ENCODE results near the gene SYNE3. TPM values are rescaled to one million over a fixed set of nuclear protein-coding genes. Genes with fewer than 3 reads are reported as not detected.

Gene SYNE3
- total RNA-seq, 1 donor from 2014 or later: 11.3 TPM

DNA sequence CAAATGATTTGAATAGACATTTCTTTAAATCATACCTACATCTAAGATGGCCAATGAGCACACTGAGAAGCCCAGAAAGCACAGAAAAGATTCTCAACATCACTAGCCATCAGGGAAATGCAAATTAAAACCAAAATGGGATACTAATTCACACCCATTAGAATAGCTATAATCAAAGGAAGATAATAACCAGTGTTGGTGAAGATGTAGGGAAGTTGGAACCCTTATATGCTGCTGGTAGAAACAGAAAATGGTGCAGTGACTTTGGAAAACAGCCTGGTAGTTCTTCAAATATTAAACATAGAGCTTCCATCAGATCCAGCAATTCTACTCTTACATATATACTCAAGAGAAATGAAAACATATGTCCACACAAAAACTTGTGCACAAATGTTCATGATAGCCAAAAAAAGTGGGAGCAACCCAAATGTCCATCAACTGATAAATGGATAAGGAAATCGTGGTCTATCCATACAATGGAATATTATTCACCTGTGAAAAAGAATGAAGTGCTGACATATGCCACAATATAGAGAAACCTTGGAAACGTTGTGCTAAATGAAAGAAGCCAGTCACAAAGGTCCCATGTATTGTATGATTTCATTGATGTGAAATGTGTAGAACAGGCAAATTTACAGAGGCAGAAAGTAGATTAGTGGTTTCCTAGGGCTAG, 24.4 kb downstream of the SYNE3 start:
- intact Hi-C loops (cut with micrococcal nuclease): no loop called here
- TF ChIP-seq, protein P1, sequence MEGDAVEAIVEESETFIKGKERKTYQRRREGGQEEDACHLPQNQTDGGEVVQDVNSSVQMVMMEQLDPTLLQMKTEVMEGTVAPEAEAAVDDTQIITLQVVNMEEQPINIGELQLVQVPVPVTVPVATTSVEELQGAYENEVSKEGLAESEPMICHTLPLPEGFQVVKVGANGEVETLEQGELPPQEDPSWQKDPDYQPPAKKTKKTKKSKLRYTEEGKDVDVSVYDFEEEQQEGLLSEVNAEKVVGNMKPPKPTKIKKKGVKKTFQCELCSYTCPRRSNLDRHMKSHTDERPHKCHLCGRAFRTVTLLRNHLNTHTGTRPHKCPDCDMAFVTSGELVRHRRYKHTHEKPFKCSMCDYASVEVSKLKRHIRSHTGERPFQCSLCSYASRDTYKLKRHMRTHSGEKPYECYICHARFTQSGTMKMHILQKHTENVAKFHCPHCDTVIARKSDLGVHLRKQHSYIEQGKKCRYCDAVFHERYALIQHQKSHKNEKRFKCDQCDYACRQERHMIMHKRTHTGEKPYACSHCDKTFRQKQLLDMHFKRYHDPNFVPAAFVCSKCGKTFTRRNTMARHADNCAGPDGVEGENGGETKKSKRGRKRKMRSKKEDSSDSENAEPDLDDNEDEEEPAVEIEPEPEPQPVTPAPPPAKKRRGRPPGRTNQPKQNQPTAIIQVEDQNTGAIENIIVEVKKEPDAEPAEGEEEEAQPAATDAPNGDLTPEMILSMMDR (IDR thresholded peaks at IDR 0.05; ENCODE audit: borderline replicate concordance): no peak
- H3K36me3 ChIP-seq: no peaks in the 10 kb centered on the region
- no peak for DNase-seq
- H3K27ac ChIP-seq (replicated peaks): peak overlapping the region; percentile 72
- no peaks in the 10 kb centered on the region for H3K27me3 ChIP-seq (ENCODE audit: low read depth)
- H3K4me3 ChIP-seq: no peak overlapping the region
- H3K9me3 ChIP-seq (replicated peaks): no peaks in the 10 kb centered on the region
- H3K4me1 ChIP-seq: peaks cover 62% of the 10 kb centered on the region

DNA sequence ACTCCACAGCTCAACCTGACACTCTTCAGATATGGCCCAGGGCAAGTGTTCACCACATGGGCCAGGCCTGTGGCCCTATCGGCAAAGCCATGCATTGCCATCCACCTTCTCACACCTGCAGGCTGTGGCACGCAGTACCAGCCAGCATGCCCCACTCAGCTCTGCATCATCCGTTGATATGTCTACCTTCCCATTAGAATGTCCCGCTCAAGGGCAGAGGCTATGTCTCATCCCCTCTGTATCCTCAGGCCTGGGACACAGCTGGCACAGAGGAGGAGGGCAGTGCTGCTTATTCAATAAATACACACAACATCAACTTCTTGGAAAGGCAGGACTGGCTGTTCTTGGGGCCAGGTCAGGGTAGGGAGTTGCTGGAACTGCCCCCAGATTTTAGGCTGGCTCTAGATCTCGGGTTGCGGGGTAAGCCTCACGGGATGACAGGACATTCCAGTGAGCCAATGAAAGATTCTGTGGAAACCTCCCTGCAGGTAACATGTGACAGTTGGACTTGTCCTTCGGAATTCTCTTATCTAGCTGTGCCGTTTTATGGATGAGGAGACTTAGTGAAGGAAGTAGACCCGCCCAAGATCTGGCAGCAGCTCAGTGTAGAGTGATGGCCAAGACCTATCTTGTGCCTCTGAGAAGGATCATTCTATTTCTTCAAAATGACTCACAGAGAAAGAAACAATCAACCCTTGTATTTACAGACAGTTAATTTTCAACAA, 25.6 kb downstream of the SYNE3 start:
- no peaks in the 10 kb centered on the region for H3K9me3 ChIP-seq (replicated peaks)
- H3K27me3 ChIP-seq (ENCODE audit: low read depth): no peaks in the 10 kb centered on the region
- peaks cover 56% of the 10 kb centered on the region for H3K4me1 ChIP-seq
- TF ChIP-seq, protein P1 (IDR thresholded peaks at IDR 0.05; ENCODE audit: borderline replicate concordance): no peak
- H3K4me3 ChIP-seq: no peak overlapping the region
- H3K27ac ChIP-seq (replicated peaks): peak overlapping the region; percentile 72
- DNase-seq: peak; percentile 61
- intact Hi-C loops (cut with micrococcal nuclease): no loop called here
- no peaks in the 10 kb centered on the region for H3K36me3 ChIP-seq

DNA sequence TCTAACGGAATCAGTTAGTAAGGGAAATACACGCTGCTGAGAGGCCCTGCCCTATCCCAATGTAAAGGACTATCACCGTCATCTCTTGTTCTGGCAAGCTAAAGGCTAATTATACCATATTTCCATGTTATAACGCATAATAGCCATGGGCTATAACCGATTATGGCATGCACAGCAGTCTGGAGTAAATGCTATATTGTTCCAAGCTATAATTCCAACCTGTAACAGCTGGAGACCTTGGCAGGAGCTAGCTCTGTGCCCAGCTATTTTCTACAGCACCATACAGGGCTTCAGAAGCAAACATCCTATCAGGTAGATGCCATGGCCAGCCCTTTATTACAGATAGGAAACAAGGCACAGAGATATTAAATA, 26.3 kb downstream of the SYNE3 start:
- Histone ChIP-seq H3K36me3 (no peaks in the 10 kb centered on the region), H3K4me3 (no peak overlapping the region), H3K9me3 (replicated peaks) (no peaks in the 10 kb centered on the region), H3K27me3 (ENCODE audit: low read depth) (no peaks in the 10 kb centered on the region), H3K4me1 (peaks cover 56% of the 10 kb centered on the region), H3K27ac (replicated peaks) (peak overlapping the region; percentile 72)
- intact Hi-C loops (cut with micrococcal nuclease): no loop called here
- DNase-seq: no peak
- TF ChIP-seq, protein P1 (IDR thresholded peaks at IDR 0.05; ENCODE audit: borderline replicate concordance): no peak

DNA sequence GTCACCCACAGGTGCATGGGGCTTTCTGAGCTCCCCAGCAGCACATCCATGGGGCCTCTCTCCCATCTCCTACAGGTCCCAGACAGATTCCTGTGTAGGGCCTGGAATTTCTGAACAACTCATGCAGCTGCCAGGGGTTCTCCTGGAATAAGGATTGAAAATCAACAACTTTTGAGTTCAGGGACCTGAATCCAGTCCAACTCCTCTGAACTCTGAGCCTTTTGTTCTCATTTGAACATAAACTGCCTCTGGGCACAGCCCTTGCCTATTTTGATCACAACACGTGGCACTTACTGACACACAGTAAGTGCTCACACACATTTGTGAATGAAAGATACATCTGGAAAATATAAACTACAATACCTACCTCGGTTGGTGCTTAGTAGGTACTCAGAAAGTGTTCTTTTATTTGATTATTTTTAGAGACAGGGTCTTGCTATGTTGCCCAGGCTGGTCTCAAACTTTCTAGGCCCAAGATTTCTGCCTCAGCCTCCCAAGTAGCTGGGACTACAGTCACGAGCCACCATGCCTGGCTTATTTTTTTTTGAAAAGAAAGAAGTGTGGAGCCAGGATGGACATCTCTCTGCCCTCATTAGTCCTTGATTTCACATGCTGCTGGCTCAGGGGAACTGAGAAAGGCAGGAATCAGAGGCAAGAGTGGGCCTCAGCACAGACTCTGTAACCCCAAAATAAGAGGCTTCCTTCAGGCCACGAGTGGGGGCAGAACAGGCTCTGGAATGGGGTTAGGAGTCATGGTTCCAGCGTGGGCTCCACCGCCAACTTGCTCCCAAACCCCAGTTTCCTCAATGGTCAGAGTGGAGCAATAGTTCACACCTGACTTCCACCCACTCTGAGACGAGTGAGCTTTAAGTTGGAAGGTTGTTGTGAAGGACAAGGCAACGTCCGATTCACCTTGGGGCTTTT, 27.0 kb downstream of the SYNE3 start:
- peak overlapping the region; percentile 72 for H3K27ac ChIP-seq (replicated peaks)
- intact Hi-C loops (cut with micrococcal nuclease): no loop called here

More for the DNA sequence above, 27.0 kb downstream of the SYNE3 start:
- Histone ChIP-seq H3K4me1 (peaks cover 54% of the 10 kb centered on the region), H3K36me3 (no peaks in the 10 kb centered on the region), H3K9me3 (replicated peaks) (no peaks in the 10 kb centered on the region), H3K27me3 (ENCODE audit: low read depth) (no peaks in the 10 kb centered on the region), H3K4me3 (no peak overlapping the region)
- no peak for DNase-seq
- TF ChIP-seq, protein P1 (IDR thresholded peaks at IDR 0.05; ENCODE audit: borderline replicate concordance): no peak
